GM12801 (cell line): ENCODE results near the gene HOXB13.

Experiments used
- CTCF ChIP-seq: IDR thresholded peaks from one replicate; pipeline ENCODE4 v1.5.1; 2011; ENCODE audit warnings: control low read depth; ENCODE audit not compliant: insufficient read length; ENCODE audit errors: extremely low read depth

HOXB13 gene

GRCh38 chr17:48760411-48760810 is 31.9 kb upstream of the HOXB13 start:
- TF ChIP-seq CTCF = no peak

GRCh38 chr17:48759288-48759687 is 30.7 kb upstream of the HOXB13 start:
- TF ChIP-seq CTCF = no peak

- TF ChIP-seq CTCF = no peak
Observed at GRCh38 chr17:48757524-48757961, 29.0 kb upstream of the HOXB13 start.

- TF ChIP-seq CTCF = no peak
Observed at GRCh38 chr17:48756830-48757251, 28.3 kb upstream of the HOXB13 start.

- no peak for TF ChIP-seq CTCF
Observed at GRCh38 chr17:48755356-48755755, 26.8 kb upstream of the HOXB13 start.

- TF ChIP-seq CTCF = no peak
Observed at GRCh38 chr17:48754500-48755261, 26.1 kb upstream of the HOXB13 start.

- no peak for TF ChIP-seq CTCF
Observed at GRCh38 chr17:48753794-48754499, 25.4 kb upstream of the HOXB13 start.
